GM19099 (cell line): ENCODE data around the gene ZSCAN18.

ENCODE experiments used
- POLR2A ChIP-seq: IDR thresholded peaks from 3 replicates; pipeline ENCODE4 v1.6.1; 2011; ENCODE audit warnings: low read depth; ENCODE audit not compliant: insufficient read length; ENCODE audit errors: extremely low read depth

The ZSCAN18 gene

DNA sequence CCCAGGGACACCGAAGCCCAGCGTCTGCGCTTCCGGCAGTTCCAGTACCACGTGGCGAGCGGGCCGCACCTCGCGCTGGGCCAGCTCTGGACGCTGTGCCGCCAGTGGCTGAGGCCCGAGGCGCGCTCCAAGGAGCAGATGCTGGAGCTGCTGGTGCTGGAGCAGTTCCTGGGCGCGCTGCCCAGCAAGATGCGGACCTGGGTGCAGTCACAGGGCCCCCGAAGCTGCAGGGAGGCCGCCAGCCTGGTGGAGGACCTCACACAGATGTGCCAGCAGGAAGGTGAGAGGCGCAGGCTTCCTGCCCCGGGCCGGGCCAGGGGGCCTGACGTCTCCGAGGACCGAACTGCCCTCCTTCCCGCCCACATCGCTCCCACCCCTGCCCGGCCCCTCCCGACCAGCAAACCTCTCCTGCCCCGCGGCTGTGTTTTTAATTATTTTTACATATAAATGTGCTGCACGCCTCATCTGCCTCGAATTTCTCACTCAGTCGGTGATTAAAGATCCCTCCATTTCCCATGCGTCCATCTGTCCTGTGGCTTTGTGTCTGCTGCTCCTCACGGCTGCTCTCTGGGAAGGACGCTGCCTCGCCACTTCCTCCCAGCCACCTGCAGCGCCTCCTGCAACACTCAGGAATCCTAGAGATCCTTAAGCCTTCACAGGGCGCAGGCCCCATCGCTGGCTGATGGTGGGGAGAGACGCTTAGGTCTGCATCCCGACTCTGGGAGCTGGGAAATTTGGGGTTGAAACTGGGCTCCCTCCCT is 59.9 kb downstream of the ZSCAN18 start:
- TF ChIP-seq POLR2A, result no peak

DNA sequence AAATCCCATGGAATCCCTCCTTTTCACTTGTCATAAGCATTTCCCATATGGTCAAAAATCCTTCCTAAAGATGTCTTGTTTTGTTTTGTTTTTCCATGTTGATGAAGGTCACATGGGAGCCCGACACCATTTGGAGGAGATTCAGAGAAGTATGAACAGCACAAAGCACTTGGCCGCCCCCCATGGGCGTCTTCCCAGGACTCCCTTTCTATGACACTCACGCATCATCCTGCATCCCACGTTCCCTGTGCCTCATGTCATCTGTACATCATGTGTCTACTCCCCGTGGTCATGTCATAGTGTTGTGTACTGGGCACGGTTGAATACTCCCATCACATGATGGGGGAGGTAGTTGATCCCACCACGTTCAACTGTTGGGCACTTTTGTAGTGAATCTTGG is 62.2 kb downstream of the ZSCAN18 start:
- TF ChIP-seq POLR2A, result no peak

DNA sequence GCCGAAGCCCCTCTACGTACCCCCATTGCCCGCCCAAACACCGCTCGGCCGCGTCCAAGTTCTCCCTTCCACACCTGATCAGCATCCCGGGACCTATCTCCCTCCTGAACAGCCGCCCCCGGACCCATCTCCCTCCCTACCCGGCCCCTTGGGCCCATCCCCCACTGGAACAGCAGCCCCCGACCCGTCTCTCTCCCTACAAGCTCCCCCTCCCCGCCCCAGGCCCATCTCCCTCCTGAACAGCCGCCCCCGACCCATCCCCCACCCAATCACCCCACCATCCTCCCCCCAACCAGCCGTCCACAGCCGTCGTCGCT is 63.6 kb downstream of the ZSCAN18 start:
- TF ChIP-seq POLR2A, result no peak
